A549 (cell line): ENCODE measurements around the gene PNPLA2. TPM values are rescaled to one million over a fixed set of nuclear protein-coding genes. Genes with fewer than 3 reads are reported as not detected.

Experiments
- ATAC-seq, 2 experiments: fragments of 200-7000 bp in 1 of 2; fragments of >200 bp in 1 of 2; cut with Nextera tagmentation in 1 of 2; cut with Tn5 transposase in 1 of 2; 3 replicates each; pipeline versions ENCODE4 v1.8.0 to v1.9.1; 2018 to 2020; ENCODE audit warnings: mild to moderate bottlenecking in 1 of 2, moderate library complexity in 1 of 2
- CTCF ChIA-PET: fragments of 300-600 bp; sonication (Branson Sonifier 250); formaldehyde crosslinking; extraction: SDS; loops from one replicate; lab custom pipeline; 2021; ENCODE audit warnings: antibody characterized with exemption, inconsistent platforms; lab: Yijun Ruan, JAX
- POLR2A ChIA-PET: fragments of 350-600 bp; formaldehyde crosslinking; extraction: SDS; loops from one replicate; lab custom pipeline; 2021; ENCODE audit warnings: antibody characterized with exemption, inconsistent platforms; lab: Yijun Ruan, JAX
- DNase-seq, 2 experiments: peaks; one replicate each; pipeline versions ENCODE4 v3.0.0 to v3.0.0-alpha.2; 2011 to 2016; ENCODE audit warnings: low read depth in 1 of 2, low spot score in 1 of 2
- FAIRE-seq: peaks from 2 replicates; lab custom pipeline; 2011; peaks lifted over from hg19 to GRCh38; lab: Jason Lieb, UNC
- H3K27ac ChIP-seq, 2 experiments: fragments of >200 bp; sonication (Bioruptor Twin); formaldehyde crosslinking; 3 replicates each; pipeline ENCODE4 v1.5.1; 2016 to 2017
- H3K4me1 ChIP-seq: fragments of >200 bp; sonication (Bioruptor Twin); formaldehyde crosslinking; 3 replicates; pipeline ENCODE4 v1.6.1; 2016
- H3K4me2 ChIP-seq: fragments of >200 bp; sonication (Bioruptor Twin); formaldehyde crosslinking; 3 replicates; pipeline ENCODE4 v1.6.1; 2016
- H3K4me3 ChIP-seq: fragments of >200 bp; sonication (Bioruptor Twin); formaldehyde crosslinking; 3 replicates; pipeline ENCODE4 v1.5.1; 2016
- H3K9me3 ChIP-seq: fragments of >200 bp; sonication (Bioruptor Twin); formaldehyde crosslinking; 3 replicates; pipeline ENCODE4 v1.6.1; 2016
- ATOH8 ChIP-seq: fragments of 250-450 bp; sonication (Bioruptor Pico); IDR thresholded peaks from 2 replicates; pipeline ENCODE4 v1.5.0; 2020; ENCODE audit warnings: low read depth, mild to moderate bottlenecking, moderate library complexity
- CBX8 ChIP-seq: fragments of 200-600 bp; sonication (generic); IDR thresholded peaks from 2 replicates; pipeline ENCODE4 v1.6.1; 2016
- CHD2 ChIP-seq: fragments of 150-350 bp; IDR thresholded peaks from 2 replicates; pipeline ENCODE4 v1.6.1; 2014; ENCODE audit warnings: low read length; ENCODE audit not compliant: partially characterized antibody
- EHMT2 ChIP-seq: fragments of 200-600 bp; sonication (generic); IDR thresholded peaks from 2 replicates; pipeline ENCODE4 v1.6.1; 2016; ENCODE audit warnings: antibody characterized with exemption, low read depth, mild to moderate bottlenecking, moderate library complexity
- ELK1 ChIP-seq: fragments of 150-350 bp; IDR thresholded peaks from 2 replicates; pipeline ENCODE4 v1.6.1; 2014; ENCODE audit warnings: low read depth, mild to moderate bottlenecking, low read length
- EP300 ChIP-seq, 2 experiments: fragments of >200 bp; sonication (Bioruptor Twin); formaldehyde crosslinking; IDR thresholded peaks; 2 replicates in 1 of 2; 3 replicates in 1 of 2; pipeline ENCODE4 v1.6.1; 2016 to 2017
- FOSL2 ChIP-seq, 2 experiments: fragments of 450-650 bp in 1 of 2; fragments of >200 bp in 1 of 2; sonication (Bioruptor Twin) in 1 of 2; formaldehyde crosslinking; IDR thresholded peaks; 2 replicates each; pipeline versions ENCODE4 v1.5.0 to v1.6.1; 2016 to 2020; ENCODE audit warnings: mild to moderate bottlenecking in 1 of 2, moderate library complexity in 1 of 2
- GATA3 ChIP-seq: IDR thresholded peaks from 2 replicates; pipeline ENCODE4 v1.6.1; 2012; ENCODE audit warnings: borderline replicate concordance
- HDAC2 ChIP-seq: fragments of 200-600 bp; sonication (generic); IDR thresholded peaks from 2 replicates; pipeline ENCODE4 v1.6.1; 2016
- HEYL ChIP-seq: fragments of 250-450 bp; sonication (Bioruptor Pico); IDR thresholded peaks from 2 replicates; pipeline ENCODE4 v1.8.0; 2021; ENCODE audit warnings: mild to moderate bottlenecking, moderate library complexity
- JUN ChIP-seq, 2 experiments: fragments of >200 bp; sonication (Bioruptor Twin); formaldehyde crosslinking; IDR thresholded peaks; 2 replicates in 1 of 2; 3 replicates in 1 of 2; pipeline ENCODE4 v1.6.1; 2016 to 2017
- KDM5A ChIP-seq: fragments of 200-600 bp; sonication (generic); IDR thresholded peaks from 2 replicates; pipeline ENCODE4 v1.6.1; 2016; ENCODE audit warnings: antibody characterized with exemption, mild to moderate bottlenecking
- MAFK ChIP-seq: fragments of 450-650 bp; IDR thresholded peaks from 2 replicates; pipeline ENCODE4 v1.6.1; 2014; ENCODE audit not compliant: partially characterized antibody
- MAX ChIP-seq: IDR thresholded peaks from 2 replicates; pipeline ENCODE4 v1.6.1; 2012
- POLR2A ChIP-seq: IDR thresholded peaks from 2 replicates; pipeline ENCODE4 v1.6.1; 2012; ENCODE audit warnings: mild to moderate bottlenecking, low read length
- RAD21 ChIP-seq, 2 experiments: fragments of >200 bp in 1 of 2; sonication (Bioruptor Twin) in 1 of 2; formaldehyde crosslinking in 1 of 2; IDR thresholded peaks in 1 of 2; conservative IDR thresholded peaks in 1 of 2; 2 replicates in 1 of 2; 3 replicates in 1 of 2; pipeline ENCODE4 v1.6.1; 2012 to 2018; ENCODE audit warnings: inconsistent platforms in 1 of 2
- RARB ChIP-seq: fragments of 250-450 bp; sonication (Bioruptor Pico); IDR thresholded peaks from 2 replicates; pipeline ENCODE4 v1.8.0; 2021; ENCODE audit warnings: mild to moderate bottlenecking, moderate library complexity
- TFCP2L1 ChIP-seq: fragments of 250-450 bp; sonication (Bioruptor Pico); IDR thresholded peaks from 2 replicates; pipeline ENCODE4 v1.5.0; 2021; ENCODE audit warnings: mild to moderate bottlenecking
- TP53 ChIP-seq: fragments of 250-450 bp; sonication (Bioruptor Pico); IDR thresholded peaks from 2 replicates; pipeline ENCODE4 v1.5.0; 2021; ENCODE audit warnings: mild to moderate bottlenecking, moderate library complexity
- ZNF302 ChIP-seq: fragments of 250-450 bp; sonication (Bioruptor Pico); IDR thresholded peaks from 2 replicates; pipeline ENCODE4 v1.9.0; 2021; ENCODE audit warnings: inconsistent platforms, mild to moderate bottlenecking, moderate library complexity
- ZSCAN20 ChIP-seq: fragments of 250-450 bp; sonication (Bioruptor Pico); IDR thresholded peaks from 2 replicates; pipeline ENCODE4 v1.8.0; 2022; ENCODE audit warnings: mild to moderate bottlenecking, moderate library complexity
- WGBS: methylation state at CpG from one replicate; pipeline ENCODE4 v1.1.6; 2017; ENCODE audit errors: missing lambda C conversion rate; 5-methylcytosine and 5-hydroxymethylcytosine counted together
- polyA plus RNA-seq, 4 experiments: library from polyadenylated mRNA; depleted of rRNA in 3 of 4; stranded (reverse); fragments of >200 nt; fragmentation: RNase III in 1 of 4; extraction: RNeasy Plus Mini Kit Qiagen cat#74134 plus additional on column Dnase treatment in 1 of 4; gene quantifications; 2 replicates in 3 of 4; 3 replicates in 1 of 4; pipeline ENCODE4 v1.2.3, GENCODE V29; 2011 to 2017

Gene PNPLA2
- polyA plus RNA-seq, 2 of the 4 experiments (the other 2 are of a cell fraction): 13.2 to 25.4 TPM

GRCh38 chr11:831118-831864 is 12.6 kb downstream of the PNPLA2 start:
- POLR2A ChIA-PET: interaction anchor here (4.7 to 5.1 kb wide), 2 partner anchors 12 kb away, joined by 47 to 52 read pairs; partner anchors contain the start of genes PNPLA2, POLR2L and TSPAN4
- peak overlapping the region; percentile 86 for H3K4me3 ChIP-seq

GRCh38 chr11:831961-832528 is 13.3 kb downstream of the PNPLA2 start:
- Histone ChIP-seq H3K9me3 (no peaks in the 10 kb centered on the region), H3K4me1 (peaks cover 54% of the 10 kb centered on the region), H3K27ac (peak overlapping the region; percentile 98 to 100), H3K4me3 (peak overlapping the region; percentile 86), H3K4me2 (peak overlapping the region; percentile 88)
- ATAC-seq: no peak
- no peak for FAIRE-seq
- no peak for DNase-seq
- POLR2A ChIA-PET: interaction anchor here (1.2 to 5.1 kb wide), 4 partner anchors 11 to 23 kb away, joined by 3 to 52 read pairs (median 34); partner anchors contain the start of genes PNPLA2, POLR2L, RPLP2 and TSPAN4
- CTCF ChIA-PET: interaction anchor here (1.3 to 1.4 kb wide), 2 partner anchors 13 kb away, joined by 4 read pairs; partner anchors contain the start of gene PNPLA2
- TF ChIP-seq ATOH8 (CRISPR knock-in tag) (no peak), GATA3 (no peak), RARB (CRISPR knock-in tag) (no peak), HEYL (no peak), TFCP2L1 (CRISPR knock-in tag) (no peak), POLR2A (no peak), CHD2 (no peak), MAFK (no peak), HDAC2 (no peak), ZNF302 (CRISPR knock-in tag) (no peak), ZSCAN20 (CRISPR knock-in tag) (no peak), RAD21 (conservative IDR thresholded peaks at IDR 0.05 in 1 of 2, IDR thresholded peaks at IDR 0.05 in 1 of 2) (no peak), JUN (IDR thresholded peaks at IDR 0.05) (no peak), EHMT2 (no peak), EP300 (IDR thresholded peaks at IDR 0.05) (no peak), CBX8 (no peak), ELK1 (no peak)
- WGBS: 28% methylated on average over 17 of the region's 23 CpGs

More at GRCh38 chr11:831118-831864, 12.6 kb downstream of the PNPLA2 start:
- H3K4me2 ChIP-seq: peak overlapping the region; percentile 88
- DNase-seq (no peak), ATAC-seq (no peak), FAIRE-seq (no peak)
- H3K4me1 ChIP-seq: peaks cover 53% of the 10 kb centered on the region
- WGBS: 69% methylated on average over 17 of the region's 31 CpGs
- no peaks in the 10 kb centered on the region for H3K9me3 ChIP-seq
- no peak for TF ChIP-seq KDM5A
- TF ChIP-seq FOSL2 (IDR thresholded peaks at IDR 0.05): no peak
- TF ChIP-seq FOSL2 (CRISPR knock-in tag; IDR thresholded peaks at IDR 0.05): peak; percentile 48
- peak overlapping the region; percentile 98 to 100 for H3K27ac ChIP-seq
- CTCF ChIA-PET: interaction anchor here (1.0 to 1.4 kb wide), 3 partner anchors 8 to 14 kb away, joined by 3 to 4 read pairs (median 4); partner anchors contain the start of gene PNPLA2

- CTCF ChIA-PET: interaction anchor here (0.8 to 1.4 kb wide), 2 partner anchors 10 to 12 kb away, joined by 4 read pairs; no protein-coding TSS in a partner anchor
Observed at GRCh38 chr11:832529-833113, 13.9 kb downstream of the PNPLA2 start, which contains the start of gene CD151. CD151 (plus strand) TSS chr11:832952; CDS start chr11:836070, 3,118 bp downstream.

More at GRCh38 chr11:832529-833113, 13.9 kb downstream of the PNPLA2 start, which contains the start of gene CD151:
- H3K4me1 ChIP-seq: peaks cover 56% of the 10 kb centered on the region
- WGBS: 0% methylated on average over 2 of the region's 67 CpGs
- DNase-seq (peak in 1 of 2 experiments; percentile 68), ATAC-seq (peak; percentile 8 to 26), FAIRE-seq (no peak)
- no peaks in the 10 kb centered on the region for H3K9me3 ChIP-seq
- H3K4me3 ChIP-seq: peak within 1 kb of the TSS; percentile 86
- H3K27ac ChIP-seq: peak within 1 kb of the TSS; percentile 98 to 100
- POLR2A ChIA-PET: interaction anchor here (1.2 to 5.1 kb wide), 4 partner anchors 11 to 23 kb away, joined by 3 to 52 read pairs (median 34); partner anchors contain the start of genes PNPLA2, POLR2L, RPLP2 and TSPAN4
- peak within 1 kb of the TSS; percentile 88 for H3K4me2 ChIP-seq
- TF ChIP-seq JUN (IDR thresholded peaks at IDR 0.05) (peak; percentile 3 to 87; a peak in 2 of 5 replicates), GATA3 (0 out of 2 replicates have a peak, but pooled peaks have one; percentile 20), POLR2A (peak; percentile 37; the same call in 1 of the 2 replicates), MAX (0 out of 2 replicates have a peak, but pooled peaks have one; percentile 28), TP53 (CRISPR knock-in tag) (no peak)
